Measurements from ENCODE around the gene RXRG.

The RXRG gene

GRCh38 chr1:165444897-165445370, at the start of gene RXRG:
RXRG (minus strand) TSS chr1:165445126; CDS start chr1:165444893, 233 bp downstream.
- Histone ChIP-seq H4K20me1 (ENCODE audit: insufficient read depth, low read length) (no peaks in the 10 kb centered on the region), H3K4me1 (ENCODE audit: low read length) (no peaks in the 10 kb centered on the region), H3K9me2 (replicated peaks; ENCODE audit: insufficient read depth, low read length) (no peaks in the 10 kb centered on the region), H3K9ac (ENCODE audit: low read length) (no peak within 1 kb of the TSS), H3K4me3 (ENCODE audit: low read length) (no peak within 1 kb of the TSS), H3K4me2 (ENCODE audit: low read depth, low read length) (no peak within 1 kb of the TSS), H2AFZ (ENCODE audit: low read length) (no peak within 1 kb of the TSS), H3K27ac (ENCODE audit: low read length) (no peak within 1 kb of the TSS), H3F3A (ENCODE audit: insufficient read depth, low read length) (no peaks in the 10 kb centered on the region), H3K27me3 (replicated peaks; ENCODE audit: insufficient read depth, low read length) (no peaks in the 10 kb centered on the region), H3K36me3 (replicated peaks; ENCODE audit: insufficient read depth, low read length) (no peaks in the 10 kb centered on the region), H3K79me2 (ENCODE audit: low read length) (no peaks in the 10 kb centered on the region), H3K9me3 (replicated peaks; ENCODE audit: insufficient read depth, low read length) (no peaks in the 10 kb centered on the region)
- no peak for TF ChIP-seq EZH2 (optimal IDR thresholded peaks at IDR 0.05; ENCODE audit: low read depth, low read length)
- TF ChIP-seq CTCF (IDR thresholded peaks at IDR 0.05; ENCODE audit: low read length) = no peak
- no peak for TF ChIP-seq EZH2phosphoT487 (IDR thresholded peaks at IDR 0.05; ENCODE audit: low read length)
- no peak for DNase-seq

GRCh38 chr1:165492845-165493373, 48.0 kb upstream of the RXRG start:
- peak; percentile 1 for DNase-seq
- Histone ChIP-seq H3K4me3 (ENCODE audit: low read length) (no peak overlapping the region), H3K36me3 (replicated peaks; ENCODE audit: insufficient read depth, low read length) (no peaks in the 10 kb centered on the region), H3K27me3 (replicated peaks; ENCODE audit: insufficient read depth, low read length) (no peaks in the 10 kb centered on the region), H3K9me2 (replicated peaks; ENCODE audit: insufficient read depth, low read length) (no peaks in the 10 kb centered on the region), H3K4me1 (ENCODE audit: low read length) (peaks cover 9% of the 10 kb centered on the region), H3K9me3 (replicated peaks; ENCODE audit: insufficient read depth, low read length) (no peaks in the 10 kb centered on the region), H3F3A (ENCODE audit: insufficient read depth, low read length) (no peaks in the 10 kb centered on the region), H3K27ac (ENCODE audit: low read length) (no peak overlapping the region), H3K79me2 (ENCODE audit: low read length) (no peaks in the 10 kb centered on the region), H3K4me2 (ENCODE audit: low read depth, low read length) (no peak overlapping the region), H2AFZ (ENCODE audit: low read length) (no peak overlapping the region), H3K9ac (ENCODE audit: low read length) (no peak overlapping the region), H4K20me1 (ENCODE audit: insufficient read depth, low read length) (no peaks in the 10 kb centered on the region)
- TF ChIP-seq EZH2 (optimal IDR thresholded peaks at IDR 0.05; ENCODE audit: low read depth, low read length) (no peak), CTCF (IDR thresholded peaks at IDR 0.05; ENCODE audit: low read length) (no peak), EZH2phosphoT487 (IDR thresholded peaks at IDR 0.05; ENCODE audit: low read length) (no peak)

GRCh38 chr1:165490175-165490574, 45.2 kb upstream of the RXRG start:
- H3K4me1 ChIP-seq (ENCODE audit: low read length) = peaks cover 3% of the 10 kb centered on the region
- H3K4me2 ChIP-seq (ENCODE audit: low read depth, low read length) = no peak overlapping the region
- no peaks in the 10 kb centered on the region for H3K36me3 ChIP-seq (replicated peaks; ENCODE audit: insufficient read depth, low read length)
- H3F3A ChIP-seq (ENCODE audit: insufficient read depth, low read length) = no peaks in the 10 kb centered on the region
- H3K9me3 ChIP-seq (replicated peaks; ENCODE audit: insufficient read depth, low read length) = no peaks in the 10 kb centered on the region
- TF ChIP-seq EZH2 (optimal IDR thresholded peaks at IDR 0.05; ENCODE audit: low read depth, low read length) = no peak
- TF ChIP-seq EZH2phosphoT487 (IDR thresholded peaks at IDR 0.05; ENCODE audit: low read length) = no peak
- TF ChIP-seq CTCF (IDR thresholded peaks at IDR 0.05; ENCODE audit: low read length) = no peak
- DNase-seq = peak; percentile 5
- no peaks in the 10 kb centered on the region for H4K20me1 ChIP-seq (ENCODE audit: insufficient read depth, low read length)
- no peak overlapping the region for H2AFZ ChIP-seq (ENCODE audit: low read length)
- H3K79me2 ChIP-seq (ENCODE audit: low read length) = no peaks in the 10 kb centered on the region
- H3K4me3 ChIP-seq (ENCODE audit: low read length) = no peak overlapping the region
- no peaks in the 10 kb centered on the region for H3K27me3 ChIP-seq (replicated peaks; ENCODE audit: insufficient read depth, low read length)
- H3K9ac ChIP-seq (ENCODE audit: low read length) = no peak overlapping the region
- no peak overlapping the region for H3K27ac ChIP-seq (ENCODE audit: low read length)
- no peaks in the 10 kb centered on the region for H3K9me2 ChIP-seq (replicated peaks; ENCODE audit: insufficient read depth, low read length)
